T-cell (primary cell): ENCODE data around the gene PAFAH1B2. TPM values are rescaled to one million over a fixed set of nuclear protein-coding genes. Genes with fewer than 3 reads are reported as not detected.

ENCODE experiments used
- ATAC-seq, 4 experiments: fragments of 200-7000 bp in 3 of 4; fragments of 150-1000 bp in 1 of 4; cut with Tn5 transposase; replicated peaks in 1 of 4; 1 replicate in 3 of 4; 2 replicates in 1 of 4; pipeline ENCODE4 v1.10.0; 2021; ENCODE audit warnings: moderate library complexity in 3 of 4, mild to moderate bottlenecking in 2 of 4, moderate number of reproducible peaks in 1 of 4
- CTCF ChIA-PET, 2 donors: fragments of 300-600 bp; sonication (Branson Sonifier 250); formaldehyde crosslinking; loops; one replicate each; lab custom pipeline; 2022; ENCODE audit warnings: antibody characterized with exemption in 2 of 2; lab: Charles Lee
- POLR2A ChIA-PET, 2 donors: fragments of 300-600 bp; sonication (Branson Sonifier 250); formaldehyde crosslinking; loops; one replicate each; lab custom pipeline; 2022; ENCODE audit warnings: antibody characterized with exemption in 2 of 2; lab: Charles Lee
- DNase-seq, 35 experiments: peaks; one replicate each; pipeline versions ENCODE4 v3.0.0 to v3.0.0-alpha.2; 2013 to 2023
- H3K27ac ChIP-seq: one replicate; pipeline ENCODE4 v1.5.1; 2013; ENCODE audit warnings: low read length
- H3K27me3 ChIP-seq, 2 experiments: replicated peaks in 1 of 2; 1 replicate in 1 of 2; 2 replicates in 1 of 2; pipeline versions ENCODE4 v1.6.1 to v1.7.0; 2013; ENCODE audit warnings: low read length in 1 of 2, mixed read lengths in 1 of 2; ENCODE audit not compliant: control insufficient read depth in 2 of 2, insufficient read depth in 2 of 2; ENCODE audit errors: extremely low read depth in 1 of 2
- H3K36me3 ChIP-seq, 2 donors: 1 replicate in 1 of 2; 2 replicates in 1 of 2; pipeline versions ENCODE4 v1.6.1 to v1.7.0; 2013; ENCODE audit warnings: low read length in 1 of 2; ENCODE audit not compliant: control insufficient read depth in 2 of 2, insufficient read depth in 1 of 2; ENCODE audit errors: extremely low read depth in 1 of 2
- H3K4me1 ChIP-seq, 2 experiments: 1 replicate in 1 of 2; 2 replicates in 1 of 2; pipeline versions ENCODE4 v1.6.1 to v1.7.0; 2013; ENCODE audit warnings: low read length in 2 of 2, mixed read lengths in 1 of 2; ENCODE audit not compliant: insufficient read depth in 2 of 2, control insufficient read depth in 1 of 2; ENCODE audit errors: extremely low read depth in 1 of 2
- H3K4me3 ChIP-seq, 2 donors: 1 replicate in 1 of 2; 2 replicates in 1 of 2; pipeline versions ENCODE4 v1.5.1 to v1.7.0; 2013; ENCODE audit warnings: mild to moderate bottlenecking in 2 of 2, low read length in 1 of 2, moderate library complexity in 1 of 2; ENCODE audit not compliant: control insufficient read depth in 1 of 2; ENCODE audit errors: extremely low read depth in 1 of 2
- H3K9me3 ChIP-seq: 2 replicates; pipeline ENCODE4 v1.7.0; 2013
- H3K27ac Mint-ChIP-seq, 2 donors: one replicate each; pipeline ENCODE4 v1.8.0; 2020 to 2021; ENCODE audit warnings: mild to moderate bottlenecking in 2 of 2, mixed read lengths in 2 of 2
- H3K27me3 Mint-ChIP-seq, 2 donors: one replicate each; pipeline ENCODE4 v1.8.0; 2021 to 2022; ENCODE audit warnings: mixed read lengths in 2 of 2
- H3K36me3 Mint-ChIP-seq: one replicate; pipeline ENCODE4 v1.8.0; 2021; ENCODE audit warnings: mixed read lengths
- H3K4me1 Mint-ChIP-seq, 3 donors: one replicate each; pipeline ENCODE4 v1.8.0; 2020 to 2022; ENCODE audit warnings: mixed read lengths in 3 of 3, mild to moderate bottlenecking in 1 of 3
- H3K4me3 Mint-ChIP-seq, 3 donors: one replicate each; pipeline ENCODE4 v1.8.0; 2020 to 2022; ENCODE audit warnings: mild to moderate bottlenecking in 3 of 3, mixed read lengths in 3 of 3, moderate library complexity in 3 of 3
- H3K9me3 Mint-ChIP-seq, 3 donors: one replicate each; pipeline ENCODE4 v1.8.0; 2020 to 2022; ENCODE audit warnings: mixed read lengths in 3 of 3
- WGBS: methylation state at CpG from one replicate; pipeline ENCODE4 v1.1.5; 2013; ENCODE audit warnings: missing lambda C conversion rate; ENCODE audit not compliant: insufficient coverage; 5-methylcytosine and 5-hydroxymethylcytosine counted together
- total RNA-seq, 35 experiments: library from RNA in 6 of 35; stranded (reverse) in 6 of 35; fragments of 120-200 nt in 1 of 35; gene quantifications; one replicate each; pipeline versions ENCODE4 v1.2.1 to v1.2.4 and lab custom pipeline; 2013 to 2026

PAFAH1B2 gene
- total RNA-seq, 5 donors from 2014 or later (not counting 1 experiment from before 2014, with no cell fraction given), result 44.1 to 55.9 (median 55.6) TPM

DNA sequence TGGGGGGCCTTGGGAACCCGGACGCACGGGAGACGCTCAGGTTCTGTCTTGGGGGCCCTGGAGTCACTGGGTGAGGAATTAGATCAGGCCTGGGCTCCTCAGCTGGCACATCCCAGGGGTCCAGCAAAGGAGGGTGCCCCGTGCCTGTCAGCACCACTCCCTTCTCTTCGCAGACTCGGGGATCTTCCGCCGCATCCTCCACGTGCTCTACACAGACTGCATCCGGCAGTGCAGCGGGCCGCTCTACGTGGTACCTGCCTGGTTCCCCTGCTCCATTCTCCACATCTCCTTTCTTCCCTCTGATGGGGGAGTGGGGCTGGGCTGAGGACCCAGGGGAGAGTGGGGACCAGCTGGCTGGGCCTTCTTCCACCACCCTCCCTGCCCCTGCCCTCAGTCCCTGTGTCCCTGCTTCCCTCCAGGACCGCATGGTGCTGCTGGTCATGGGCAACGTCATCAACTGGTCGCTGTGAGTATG lies 48.4 kb downstream of the PAFAH1B2 start:
- Histone ChIP-seq H3K4me3 (no peak overlapping the region), H3K27me3 (no peaks in the 10 kb centered on the region), H3K36me3 (peaks cover 7 to 30% of the 10 kb centered on the region in 2 donors), H3K9me3 (no peaks in the 10 kb centered on the region), H3K4me1 (peaks cover 0 to 8% of the 10 kb centered on the region in 2 experiments), H3K27ac (no peak overlapping the region)
- CTCF ChIA-PET, result no interaction called here
- H3K9me3 Mint-ChIP-seq, result no peaks in the 10 kb centered on the region
- no peak overlapping the region for H3K27ac Mint-ChIP-seq
- POLR2A ChIA-PET, result no interaction called here
- WGBS, result 96% methylated on average over 8 of the region's 17 CpGs
- peaks cover 16% of the 10 kb centered on the region for H3K36me3 Mint-ChIP-seq
- peaks cover 0 to 11% (median 6%) of the 10 kb centered on the region in 3 donors for H3K4me1 Mint-ChIP-seq
- no peaks in the 10 kb centered on the region for H3K27me3 Mint-ChIP-seq
- ATAC-seq (no peak), DNase-seq (no peak)
- H3K4me3 Mint-ChIP-seq, result no peak overlapping the region

DNA sequence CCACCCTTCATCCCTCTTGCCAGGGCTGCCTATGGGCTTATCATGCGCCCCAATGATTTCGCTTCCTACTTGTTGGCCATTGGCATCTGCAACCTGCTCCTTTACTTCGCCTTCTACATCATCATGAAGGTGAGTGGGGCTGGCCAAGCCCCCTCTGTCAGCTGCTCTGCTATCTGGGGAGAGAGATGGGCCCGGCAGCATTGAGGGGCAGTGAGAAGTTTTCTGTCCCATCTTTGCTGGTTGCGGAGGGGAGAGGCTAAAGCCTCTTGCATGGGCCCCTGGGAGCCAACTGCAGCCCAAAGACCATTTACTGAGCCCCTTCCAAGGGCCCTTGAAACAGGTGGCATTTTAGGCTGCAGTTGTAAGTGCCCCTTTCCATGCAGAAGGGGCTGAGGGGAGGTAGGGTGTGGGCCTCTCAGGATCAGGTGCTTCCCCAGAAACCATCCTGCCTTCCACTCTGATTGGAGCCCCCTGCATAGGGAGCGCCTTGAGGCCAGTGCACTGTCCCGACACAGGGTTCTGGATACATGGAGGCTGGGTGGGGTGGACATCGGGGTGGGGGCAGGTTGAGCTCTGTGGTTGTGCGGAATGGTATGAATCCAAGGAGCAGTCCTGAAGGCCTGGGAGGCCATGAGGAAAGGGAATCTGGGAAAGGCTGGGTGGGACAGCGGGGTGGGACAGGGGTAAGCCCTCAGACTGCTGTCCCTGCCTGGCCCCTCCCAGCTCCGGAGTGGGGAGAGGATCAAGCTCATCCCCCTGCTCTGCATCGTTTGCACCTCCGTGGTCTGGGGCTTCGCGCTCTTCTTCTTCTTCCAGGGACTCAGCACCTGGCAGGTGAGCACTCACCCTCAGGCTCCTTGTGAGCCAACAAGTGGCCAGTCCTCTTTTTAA lies 49.3 kb downstream of the PAFAH1B2 start:
- Mint-ChIP-seq H3K27ac (peak overlapping the region; percentile 8 to 52), H3K4me1 (peaks cover 0 to 11% (median 6%) of the 10 kb centered on the region in 3 donors)
- H3K36me3 ChIP-seq, result peaks cover 4 to 23% of the 10 kb centered on the region in 2 donors

GRCh38 chr11:117194267-117194666 lies 50.2 kb downstream of the PAFAH1B2 start:
- 95% methylated on average over 4 of the region's 5 CpGs for WGBS

More for the DNA sequence above, 49.3 kb downstream of the PAFAH1B2 start:
- Mint-ChIP-seq H3K4me3 (no peak overlapping the region), H3K9me3 (no peaks in the 10 kb centered on the region), H3K27me3 (no peaks in the 10 kb centered on the region), H3K36me3 (peaks cover 18% of the 10 kb centered on the region)
- no peak for DNase-seq
- H3K9me3 ChIP-seq, result no peaks in the 10 kb centered on the region
- CTCF ChIA-PET, result no interaction called here
- H3K4me3 ChIP-seq, result no peak overlapping the region
- peaks cover 0 to 8% of the 10 kb centered on the region in 2 experiments for H3K4me1 ChIP-seq
- POLR2A ChIA-PET, result no interaction called here
- WGBS, result 97% methylated on average over 11 of the region's 15 CpGs
- no peak overlapping the region for H3K27ac ChIP-seq
- H3K27me3 ChIP-seq, result no peaks in the 10 kb centered on the region
- ATAC-seq, result no peak

DNA sequence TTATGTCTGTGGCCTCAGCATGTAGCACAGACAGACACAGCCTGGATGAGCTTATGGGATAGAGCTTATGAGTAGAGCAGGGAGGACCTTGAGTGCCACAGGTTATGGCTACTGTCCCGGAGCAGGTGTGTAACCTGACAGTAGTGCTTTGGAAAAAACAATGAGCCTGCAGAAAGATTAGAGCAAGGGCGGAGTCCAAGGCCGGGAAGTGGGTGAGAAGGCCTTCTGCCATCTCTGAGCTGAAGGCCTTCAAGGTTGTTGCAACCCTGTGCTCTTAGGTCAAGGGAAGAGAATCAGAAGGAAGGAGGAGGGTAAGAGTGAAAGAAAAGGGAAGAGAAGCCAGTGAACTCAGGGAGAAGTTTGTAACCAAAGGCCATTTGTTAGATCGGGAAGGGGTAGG lies 51.2 kb downstream of the PAFAH1B2 start:
- ChIA-PET CTCF (no interaction called here), POLR2A (interaction anchor here in 1 of 2 donors (0.7 kb wide), 1 partner anchor 15 kb away, joined by 3 read pairs; no protein-coding TSS in a partner anchor)
- Histone ChIP-seq H3K4me3 (no peak overlapping the region), H3K36me3 (peaks cover 4 to 6% of the 10 kb centered on the region in 2 donors), H3K27me3 (no peaks in the 10 kb centered on the region), H3K4me1 (peaks cover 0 to 4% of the 10 kb centered on the region in 2 experiments), H3K27ac (no peak overlapping the region), H3K9me3 (no peaks in the 10 kb centered on the region)
- H3K27me3 Mint-ChIP-seq, result no peaks in the 10 kb centered on the region
- 93% methylated on average over 4 of the region's 4 CpGs for WGBS
- H3K4me1 Mint-ChIP-seq, result peaks cover 0 to 11% (median 6%) of the 10 kb centered on the region in 3 donors
- DNase-seq (no peak), ATAC-seq (no peak)
- H3K36me3 Mint-ChIP-seq, result peaks cover 17% of the 10 kb centered on the region
- H3K9me3 Mint-ChIP-seq, result no peaks in the 10 kb centered on the region
- peak overlapping the region; percentile 73 to 80 for H3K27ac Mint-ChIP-seq
- H3K4me3 Mint-ChIP-seq, result no peak overlapping the region

More at GRCh38 chr11:117194267-117194666, 50.2 kb downstream of the PAFAH1B2 start:
- Mint-ChIP-seq H3K27me3 (no peaks in the 10 kb centered on the region), H3K4me3 (no peak overlapping the region), H3K36me3 (peaks cover 17% of the 10 kb centered on the region), H3K9me3 (no peaks in the 10 kb centered on the region), H3K4me1 (peaks cover 0 to 11% (median 6%) of the 10 kb centered on the region in 3 donors), H3K27ac (no peak overlapping the region)
- Histone ChIP-seq H3K27me3 (no peaks in the 10 kb centered on the region), H3K4me3 (no peak overlapping the region), H3K27ac (no peak overlapping the region), H3K36me3 (peaks cover 4 to 16% of the 10 kb centered on the region in 2 donors), H3K4me1 (peaks cover 0 to 8% of the 10 kb centered on the region in 2 experiments), H3K9me3 (no peaks in the 10 kb centered on the region)
- ATAC-seq (no peak), DNase-seq (no peak)
- ChIA-PET CTCF (no interaction called here), POLR2A (no interaction called here)

DNA sequence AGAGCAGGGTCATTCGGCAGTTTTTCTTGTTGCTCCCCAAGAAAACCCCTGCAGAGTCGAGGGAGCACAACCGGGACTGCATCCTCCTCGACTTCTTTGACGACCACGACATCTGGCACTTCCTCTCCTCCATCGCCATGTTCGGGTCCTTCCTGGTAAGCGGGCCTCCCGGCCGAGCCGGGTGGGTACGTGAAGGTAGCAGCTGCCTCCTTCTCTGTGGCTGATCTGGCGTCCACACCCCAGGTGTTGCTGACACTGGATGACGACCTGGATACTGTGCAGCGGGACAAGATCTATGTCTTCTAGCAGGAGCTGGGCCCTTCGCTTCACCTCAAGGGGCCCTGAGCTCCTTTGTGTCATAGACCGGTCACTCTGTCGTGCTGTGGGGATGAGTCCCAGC lies 51.7 kb downstream of the PAFAH1B2 start:
- ChIA-PET POLR2A (interaction anchor here in 1 of 2 donors (0.7 kb wide), 1 partner anchor 16 kb away, joined by 3 read pairs; no protein-coding TSS in a partner anchor), CTCF (no interaction called here)
- no peak overlapping the region for H3K27ac ChIP-seq
- DNase-seq (no peak), ATAC-seq (peak in 1 of 4 experiments; percentile 6)
- Mint-ChIP-seq H3K4me1 (peaks cover 0 to 11% (median 6%) of the 10 kb centered on the region in 3 donors), H3K27me3 (no peaks in the 10 kb centered on the region), H3K27ac (peak overlapping the region; percentile 25 to 62), H3K4me3 (no peak overlapping the region), H3K36me3 (peaks cover 15% of the 10 kb centered on the region), H3K9me3 (no peaks in the 10 kb centered on the region)
- H3K36me3 ChIP-seq, result peaks cover 4 to 6% of the 10 kb centered on the region in 2 donors
- WGBS, result 77% methylated on average over 19 of the region's 19 CpGs
- H3K9me3 ChIP-seq, result no peaks in the 10 kb centered on the region
- H3K27me3 ChIP-seq, result no peaks in the 10 kb centered on the region
- peaks cover 0 to 4% of the 10 kb centered on the region in 2 experiments for H3K4me1 ChIP-seq
- no peak overlapping the region for H3K4me3 ChIP-seq

GRCh38 chr11:117197006-117197405 lies 52.9 kb downstream of the PAFAH1B2 start:
- POLR2A ChIA-PET, result interaction anchor here in 1 of 2 donors (0.6 kb wide), 1 partner anchor 294 kb away, joined by 3 read pairs; no protein-coding TSS in a partner anchor

More at GRCh38 chr11:117197006-117197405, 52.9 kb downstream of the PAFAH1B2 start:
- Mint-ChIP-seq H3K36me3 (peaks cover 15% of the 10 kb centered on the region), H3K9me3 (no peaks in the 10 kb centered on the region), H3K4me1 (peaks cover 0 to 10% (median 6%) of the 10 kb centered on the region in 3 donors), H3K27me3 (no peaks in the 10 kb centered on the region), H3K27ac (no peak overlapping the region), H3K4me3 (no peak overlapping the region)
- no peak overlapping the region for H3K4me3 ChIP-seq
- DNase-seq, result no peak
- H3K27ac ChIP-seq, result no peak overlapping the region
- no peaks in the 10 kb centered on the region for H3K27me3 ChIP-seq
- CTCF ChIA-PET, result interaction anchor here (0.5 to 0.9 kb wide), 2 partner anchors 33 to 1363 kb away, joined by 3 read pairs; no protein-coding TSS in a partner anchor
- peaks cover 0 to 4% of the 10 kb centered on the region in 2 experiments for H3K4me1 ChIP-seq
- no peaks in the 10 kb centered on the region for H3K9me3 ChIP-seq
- peaks cover 4 to 9% of the 10 kb centered on the region in 2 donors for H3K36me3 ChIP-seq
- ATAC-seq, result no peak
- 96% methylated on average over 4 of the region's 7 CpGs for WGBS
